CD14-positive monocyte (primary cell): Measurements from ENCODE around the gene RFX3. TPM values are rescaled to one million over a fixed set of nuclear protein-coding genes. Genes with fewer than 3 reads are reported as not detected.
"Not testable (repeated sequence)": the region's sequence is repeated elsewhere in the genome, so short reads cannot be mapped to it uniquely, and the experiment has no call there.

Experiments
- DNase-seq, 3 donors: peaks; one replicate each; pipeline ENCODE4 v3.0.0-alpha.2; 2011 to 2022
- H2AFZ ChIP-seq: 2 replicates; pipeline ENCODE4 v1.6.0; 2012; ENCODE audit warnings: mild to moderate bottlenecking, low read depth, low read length, inconsistent platforms; ENCODE audit not compliant: insufficient read depth, poor library complexity, severe bottlenecking
- H3K27ac ChIP-seq, 2 donors: 1 replicate in 1 of 2; 2 replicates in 1 of 2; pipeline ENCODE4 v1.5.1; 2012 to 2013; ENCODE audit warnings: low read length in 2 of 2, control low read depth in 1 of 2, inconsistent platforms in 1 of 2, low read depth in 1 of 2, mild to moderate bottlenecking in 1 of 2
- H3K27me3 ChIP-seq, 2 donors: one replicate each; pipeline versions ENCODE4 v1.6.0 to v1.6.1; 2011 to 2013; ENCODE audit warnings: low read length in 2 of 2; ENCODE audit not compliant: control insufficient read depth in 2 of 2, insufficient read depth in 2 of 2
- H3K36me3 ChIP-seq, 2 donors: replicated peaks in 1 of 2; 1 replicate in 1 of 2; 2 replicates in 1 of 2; pipeline versions ENCODE4 v1.5.1 to v1.6.1; 2012 to 2013; ENCODE audit warnings: low read length in 2 of 2, control low read depth in 1 of 2, inconsistent platforms in 1 of 2, mild to moderate bottlenecking in 1 of 2; ENCODE audit not compliant: insufficient read depth in 2 of 2, control insufficient read depth in 1 of 2
- H3K4me1 ChIP-seq, 2 donors: 1 replicate in 1 of 2; 2 replicates in 1 of 2; pipeline versions ENCODE4 v1.5.1 to v1.6.1; 2012 to 2013; ENCODE audit warnings: low read length in 2 of 2, control low read depth in 1 of 2, inconsistent platforms in 1 of 2, mild to moderate bottlenecking in 1 of 2, moderate library complexity in 1 of 2; ENCODE audit not compliant: insufficient read depth in 2 of 2, control insufficient read depth in 1 of 2
- H3K4me2 ChIP-seq: replicated peaks from 2 replicates; pipeline ENCODE3; 2012; ENCODE audit warnings: low read length, moderate library complexity, mild to moderate bottlenecking; ENCODE audit not compliant: poor library complexity, severe bottlenecking; ENCODE audit errors: extremely low read depth
- H3K4me3 ChIP-seq, 3 experiments: fragments of 200-600 bp in 1 of 3; sonication (generic) in 1 of 3; replicated peaks in 1 of 3; 1 replicate in 2 of 3; 2 replicates in 1 of 3; pipeline ENCODE4 v1.5.1; 2011 to 2013; ENCODE audit warnings: low read length in 3 of 3, mild to moderate bottlenecking in 3 of 3, control low read depth in 2 of 3, low read depth in 2 of 3, inconsistent platforms in 1 of 3, moderate library complexity in 1 of 3
- H3K79me2 ChIP-seq: 2 replicates; pipeline ENCODE4 v1.6.0; 2012; ENCODE audit warnings: mild to moderate bottlenecking, control low read depth, inconsistent platforms, low read length, moderate library complexity; ENCODE audit not compliant: insufficient read depth
- H3K9ac ChIP-seq: 2 replicates; pipeline ENCODE4 v1.6.0; 2017; ENCODE audit warnings: low read length, mild to moderate bottlenecking; ENCODE audit not compliant: insufficient read depth, poor library complexity, severe bottlenecking
- H3K9me3 ChIP-seq, 2 donors: replicated peaks in 1 of 2; 1 replicate in 1 of 2; 2 replicates in 1 of 2; pipeline versions ENCODE4 v1.5.1 to v1.6.1; 2012 to 2013; ENCODE audit warnings: low read length in 2 of 2, control low read depth in 1 of 2; ENCODE audit not compliant: control insufficient read depth in 1 of 2, insufficient read depth in 1 of 2
- H4K20me1 ChIP-seq: 2 replicates; pipeline ENCODE4 v1.6.0; 2012; ENCODE audit warnings: mild to moderate bottlenecking, low read length, control low read depth, moderate library complexity; ENCODE audit not compliant: insufficient read depth
- H3K27ac Mint-ChIP-seq, 7 donors: one replicate each; pipeline ENCODE4 v1.8.0; 2020; ENCODE audit warnings: mild to moderate bottlenecking in 7 of 7, mixed read lengths in 7 of 7, moderate library complexity in 6 of 7, inconsistent platforms in 2 of 7
- H3K27me3 Mint-ChIP-seq, 3 donors: one replicate each; pipeline ENCODE4 v1.8.0; 2021 to 2022; ENCODE audit warnings: low read depth in 3 of 3, mild to moderate bottlenecking in 3 of 3, mixed read lengths in 3 of 3, moderate library complexity in 3 of 3, inconsistent platforms in 1 of 3
- H3K36me3 Mint-ChIP-seq, 2 donors: one replicate each; pipeline ENCODE4 v1.8.0; 2020; ENCODE audit warnings: mixed read lengths in 2 of 2, inconsistent platforms in 1 of 2, mild to moderate bottlenecking in 1 of 2
- H3K4me1 Mint-ChIP-seq: one replicate; pipeline ENCODE4 v1.8.0; 2020; ENCODE audit warnings: mild to moderate bottlenecking, mixed read lengths
- H3K4me3 Mint-ChIP-seq, 2 donors: one replicate each; pipeline ENCODE4 v1.8.0; 2020; ENCODE audit warnings: mild to moderate bottlenecking in 2 of 2, mixed read lengths in 2 of 2, moderate library complexity in 1 of 2
- H3K9me3 Mint-ChIP-seq, 7 donors: one replicate each; pipeline ENCODE4 v1.8.0; 2020 to 2022; ENCODE audit warnings: mixed read lengths in 7 of 7, mild to moderate bottlenecking in 6 of 7, moderate library complexity in 6 of 7, inconsistent platforms in 2 of 7
- WGBS: methylation state at CpG from one replicate; pipeline ENCODE4 v1.1.5; 2013; ENCODE audit warnings: missing lambda C conversion rate; ENCODE audit not compliant: insufficient coverage; 5-methylcytosine and 5-hydroxymethylcytosine counted together
- intact Hi-C, 2 donors: fragments of 100-400 bp; cut with micrococcal nuclease; formaldehyde crosslinking; loops; one replicate each; pipeline versions ENCODE4 v1.15.0 to v1.15.1; 2023
- polyA plus RNA-seq, 3 donors: library from polyadenylated mRNA; depleted of rRNA in 1 of 3; unstranded in 2 of 3; stranded (reverse) in 1 of 3; fragments of 300-500 nt in 2 of 3; fragments of >200 nt in 1 of 3; fragmentation: Illumina TruSeq in 2 of 3; gene quantifications; 1 replicate in 2 of 3; 2 replicates in 1 of 3; pipeline ENCODE4 v1.2.3, GENCODE V29; 2012 to 2021
- TF ChIP-seq, protein P1 (sequence below): fragments of 200-600 bp; IDR thresholded peaks from one replicate; pipeline ENCODE4 v1.8.0; 2022; ENCODE audit warnings: antibody characterized with exemption, mild to moderate bottlenecking

RFX3 gene
- polyA plus RNA-seq, 3 donors, result 1.7 to 5.2 (median 3.2) TPM

GRCh38 chr9:3321186-3321585 is 204.6 kb downstream of the RFX3 start:
- H3K4me1 Mint-ChIP-seq, result no peaks in the 10 kb centered on the region
- no peak overlapping the region for H3K27ac Mint-ChIP-seq
- intact Hi-C loops, result no loop called here
- Histone ChIP-seq H3K36me3 (no peaks in the 10 kb centered on the region), H3K4me1 (no peaks in the 10 kb centered on the region), H2AFZ (no peak overlapping the region), H3K79me2 (no peaks in the 10 kb centered on the region), H3K4me2 (no peak overlapping the region), H3K9ac (no peak overlapping the region), H3K27ac (no peak overlapping the region), H4K20me1 (no peaks in the 10 kb centered on the region), H3K27me3 (no peaks in the 10 kb centered on the region), H3K9me3 (no peaks in the 10 kb centered on the region), H3K4me3 (no peak overlapping the region)
- peaks cover 0 to 7% (median 3%) of the 10 kb centered on the region in 7 donors for H3K9me3 Mint-ChIP-seq
- TF ChIP-seq, protein P1, sequence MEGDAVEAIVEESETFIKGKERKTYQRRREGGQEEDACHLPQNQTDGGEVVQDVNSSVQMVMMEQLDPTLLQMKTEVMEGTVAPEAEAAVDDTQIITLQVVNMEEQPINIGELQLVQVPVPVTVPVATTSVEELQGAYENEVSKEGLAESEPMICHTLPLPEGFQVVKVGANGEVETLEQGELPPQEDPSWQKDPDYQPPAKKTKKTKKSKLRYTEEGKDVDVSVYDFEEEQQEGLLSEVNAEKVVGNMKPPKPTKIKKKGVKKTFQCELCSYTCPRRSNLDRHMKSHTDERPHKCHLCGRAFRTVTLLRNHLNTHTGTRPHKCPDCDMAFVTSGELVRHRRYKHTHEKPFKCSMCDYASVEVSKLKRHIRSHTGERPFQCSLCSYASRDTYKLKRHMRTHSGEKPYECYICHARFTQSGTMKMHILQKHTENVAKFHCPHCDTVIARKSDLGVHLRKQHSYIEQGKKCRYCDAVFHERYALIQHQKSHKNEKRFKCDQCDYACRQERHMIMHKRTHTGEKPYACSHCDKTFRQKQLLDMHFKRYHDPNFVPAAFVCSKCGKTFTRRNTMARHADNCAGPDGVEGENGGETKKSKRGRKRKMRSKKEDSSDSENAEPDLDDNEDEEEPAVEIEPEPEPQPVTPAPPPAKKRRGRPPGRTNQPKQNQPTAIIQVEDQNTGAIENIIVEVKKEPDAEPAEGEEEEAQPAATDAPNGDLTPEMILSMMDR, result no peak
- H3K27me3 Mint-ChIP-seq, result no peaks in the 10 kb centered on the region
- H3K36me3 Mint-ChIP-seq, result peaks cover 0 to 4% of the 10 kb centered on the region in 2 donors
- no peak for DNase-seq
- no peak overlapping the region for H3K4me3 Mint-ChIP-seq
- no CpG with 5 or more reads among the region's 4 CpGs for WGBS

- H3K9me3 Mint-ChIP-seq, H3K9ac ChIP-seq, H4K20me1 ChIP-seq, H2AFZ ChIP-seq, H3K4me1 ChIP-seq, H3K79me2 ChIP-seq, H3K4me3 ChIP-seq, H3K4me3 Mint-ChIP-seq, H3K9me3 ChIP-seq, intact Hi-C loops, H3K27ac ChIP-seq, H3K36me3 Mint-ChIP-seq, H3K4me1 Mint-ChIP-seq, DNase-seq, H3K36me3 ChIP-seq, H3K27ac Mint-ChIP-seq, H3K4me2 ChIP-seq, H3K27me3 Mint-ChIP-seq, H3K27me3 ChIP-seq: not testable (repeated sequence)
- WGBS, result 98% methylated on average over 6 of the region's 9 CpGs
Measured at GRCh38 chr9:3312595-3312994, 213.2 kb downstream of the RFX3 start.
